GM12878 (cell line): Measurements from ENCODE around the gene WWOX. TPM values are rescaled to one million over a fixed set of nuclear protein-coding genes. Genes with fewer than 3 reads are reported as not detected.

Experiments
- ATAC-seq: fragments of 200-7000 bp; cut with Tn5 transposase; 3 replicates; pipeline ENCODE4 v1.9.1; 2020; ENCODE audit warnings: mild to moderate bottlenecking, moderate library complexity
- BruUV-seq: library from RNA; stranded (reverse); fragments of 400-500 nt; replicated peaks from 2 replicates; lab custom pipeline; 2021; lab: Mats Ljungman, UMichigan
- CTCF ChIA-PET: fragments of 300-600 bp; sonication (Branson Sonifier 250); formaldehyde crosslinking; extraction: SDS; loops from one replicate; lab custom pipeline; 2021; ENCODE audit warnings: inconsistent platforms; lab: Yijun Ruan, JAX
- POLR2A ChIA-PET: fragments of 350-600 bp; formaldehyde crosslinking; extraction: SDS; loops from one replicate; lab custom pipeline; 2021; ENCODE audit warnings: inconsistent platforms; lab: Charles Lee
- RAD21 ChIA-PET: fragments of 300-600 bp; sonication (Branson Sonifier 250); formaldehyde crosslinking; loops from one replicate; lab custom pipeline; 2023; ENCODE audit warnings: antibody characterized with exemption; ENCODE audit not compliant: unreplicated experiment; lab: Charles Lee
- SMC1A ChIA-PET: fragments of 300-600 bp; sonication (Branson Sonifier 250); formaldehyde crosslinking; loops from one replicate; lab custom pipeline; 2023; ENCODE audit not compliant: unreplicated experiment, uncharacterized antibody; lab: Charles Lee
- DNase-seq: peaks from one replicate; pipeline ENCODE4 v3.0.0-alpha.2; 2011; ENCODE audit warnings: low read depth, low spot score
- FAIRE-seq: peaks from 3 replicates; lab custom pipeline; 2011; peaks lifted over from hg19 to GRCh38; lab: Jason Lieb, UNC
- H2AFZ ChIP-seq: 2 replicates; pipeline ENCODE4 v1.6.0; 2011; ENCODE audit warnings: low read depth, low read length, control low read depth; ENCODE audit not compliant: control insufficient read depth
- H3K27ac ChIP-seq: 2 replicates; pipeline ENCODE4 v1.5.1; 2011; ENCODE audit warnings: control low read depth; ENCODE audit not compliant: control insufficient read depth, insufficient read depth
- H3K27me3 ChIP-seq, 2 experiments: replicated peaks in 1 of 2; 2 replicates each; pipeline versions ENCODE4 v1.6.0 to v1.6.1; 2011; ENCODE audit warnings: low read length in 1 of 2; ENCODE audit not compliant: control insufficient read depth in 2 of 2, insufficient read depth in 2 of 2
- H3K36me3 ChIP-seq, 2 experiments: 2 replicates each; pipeline ENCODE4 v1.5.1; 2011; ENCODE audit warnings: low read length in 1 of 2; ENCODE audit not compliant: control insufficient read depth in 2 of 2, insufficient read depth in 2 of 2
- H3K4me1 ChIP-seq: 2 replicates; pipeline ENCODE4 v1.6.1; 2011; ENCODE audit warnings: mild to moderate bottlenecking, low read length, moderate library complexity, mixed read lengths; ENCODE audit not compliant: control insufficient read depth, insufficient read depth
- H3K4me2 ChIP-seq: 2 replicates; pipeline ENCODE4 v1.6.0; 2011; ENCODE audit warnings: control low read depth; ENCODE audit not compliant: control insufficient read depth, insufficient read depth
- H3K4me3 ChIP-seq: fragments of 200-600 bp; sonication (generic); 2 replicates; pipeline ENCODE4 v1.5.1; 2016
- H3K79me2 ChIP-seq: 2 replicates; pipeline ENCODE4 v1.6.0; 2011; ENCODE audit warnings: low read length; ENCODE audit not compliant: control insufficient read depth, insufficient read depth
- H3K9ac ChIP-seq: 2 replicates; pipeline ENCODE4 v1.8.0; 2011; ENCODE audit warnings: low read length, control low read depth, mixed read lengths; ENCODE audit not compliant: control insufficient read depth, insufficient read depth
- H3K9me3 ChIP-seq: replicated peaks from 3 replicates; pipeline ENCODE4 v1.5.1; 2011; ENCODE audit warnings: mild to moderate bottlenecking, low read length; ENCODE audit not compliant: control insufficient read depth, insufficient read depth
- H4K20me1 ChIP-seq: 2 replicates; pipeline ENCODE4 v1.6.0; 2011; ENCODE audit not compliant: control insufficient read depth, insufficient read depth
- E2F8 ChIP-seq: fragments of 450-650 bp; IDR thresholded peaks from 2 replicates; pipeline ENCODE4 v1.6.1; 2018; ENCODE audit warnings: mild to moderate bottlenecking, low read depth, moderate library complexity; ENCODE audit not compliant: partially characterized antibody
- ETV6 ChIP-seq, 2 experiments: fragments of 450-650 bp in 1 of 2; IDR thresholded peaks in 1 of 2; conservative IDR thresholded peaks in 1 of 2; 2 replicates each; pipeline ENCODE4 v1.6.1; 2014; ENCODE audit warnings: antibody characterized with exemption in 1 of 2, borderline replicate concordance in 1 of 2, low read depth in 1 of 2, mild to moderate bottlenecking in 1 of 2, moderate library complexity in 1 of 2
- FOXM1 ChIP-seq: IDR thresholded peaks from 2 replicates; pipeline ENCODE4 v1.6.1; 2012; ENCODE audit warnings: low read depth, mild to moderate bottlenecking, inconsistent platforms, low read length, moderate library complexity
- IRF4 ChIP-seq: IDR thresholded peaks from 2 replicates; pipeline ENCODE4 v1.6.1; 2011; ENCODE audit warnings: low read depth, low read length
- IRF5 ChIP-seq: fragments of 450-650 bp; IDR thresholded peaks from 2 replicates; pipeline ENCODE4 v1.6.1; 2017; ENCODE audit warnings: borderline replicate concordance
- NFYA ChIP-seq: IDR thresholded peaks from 2 replicates; pipeline ENCODE4 v1.6.1; 2011; ENCODE audit warnings: low read depth, mild to moderate bottlenecking, low read length, improper control_type of control experiment, borderline replicate concordance
- PKNOX1 ChIP-seq: fragments of 450-650 bp; IDR thresholded peaks from 2 replicates; pipeline ENCODE4 v1.6.1; 2016; ENCODE audit warnings: mild to moderate bottlenecking
- POLR2A ChIP-seq: IDR thresholded peaks from 2 replicates; pipeline ENCODE4 v1.6.1; 2011; ENCODE audit warnings: low read depth, mild to moderate bottlenecking, low read length
- PRDM15 ChIP-seq: fragments of 450-650 bp; formaldehyde crosslinking; IDR thresholded peaks from 2 replicates; pipeline ENCODE4 v1.4.0; 2020; ENCODE audit warnings: mild to moderate bottlenecking, moderate library complexity
- SP1 ChIP-seq: IDR thresholded peaks from one replicate; pipeline ENCODE4 v1.6.1; 2011; ENCODE audit warnings: low read depth, low read length
- SREBF1 ChIP-seq: IDR thresholded peaks from 2 replicates; pipeline ENCODE4 v1.6.1; 2012; ENCODE audit warnings: mild to moderate bottlenecking, low read length
- TBL1XR1 ChIP-seq: IDR thresholded peaks from 2 replicates; pipeline ENCODE4 v1.6.1; 2012; ENCODE audit warnings: low read depth, low read length, improper control_type of control experiment
- ZBED1 ChIP-seq: IDR thresholded peaks from 2 replicates; pipeline ENCODE4 v1.6.1; 2016; ENCODE audit warnings: borderline replicate concordance
- WGBS: methylation state at CpG from one replicate; pipeline ENCODE4 v1.1.6; 2016; ENCODE audit warnings: low lambda C conversion rate; ENCODE audit not compliant: insufficient replicate concordance, insufficient coverage; ENCODE audit errors: missing lambda C conversion rate; 5-methylcytosine and 5-hydroxymethylcytosine counted together
- in situ Hi-C: fragments of 300-500 bp; cut with MboI; formaldehyde crosslinking; loops from 9 replicates; pipeline ENCODE4 v1.14.3; 2018; ENCODE audit warnings: mixed read lengths
- intact Hi-C: fragments of 100-400 bp; cut with micrococcal nuclease; formaldehyde crosslinking; loops from one replicate; pipeline ENCODE4 v1.14.2; 2022; ENCODE audit not compliant: unreplicated experiment
- polyA plus RNA-seq, 11 experiments: library from polyadenylated mRNA; depleted of rRNA in 4 of 11; unstranded in 6 of 11; stranded (reverse) in 5 of 11; fragments of >200 nt; fragmentation: Nextera tagmentation in 4 of 11; fragmentation: Illumina TruSeq in 1 of 11; extraction: Ambion mirVana in 4 of 11; extraction: Trizol in 1 of 11; gene quantifications; 1 replicate in 1 of 11; 2 replicates in 10 of 11; pipeline versions ENCODE4 v1.2.1 to v1.2.3, GENCODE V29; 2011 to 2016; ENCODE audit warnings: inconsistent platforms in 2 of 11, missing spikeins in 2 of 11, low read depth in 1 of 11
- total RNA-seq, 4 experiments: library from RNA; depleted of rRNA in 3 of 4; stranded (reverse); fragments of >200 nt in 3 of 4; fragmentation: Illumina TruSeq in 1 of 4; extraction: Trizol in 1 of 4; gene quantifications; 2 replicates each; pipeline versions ENCODE4 v1.2.1 to v1.2.3, GENCODE V29; 2013 to 2021

The WWOX gene
- total and polyA plus RNA-seq, 10 of the 15 experiments (the other 5 are each of a cell fraction or from before 2014, with no cell fraction given): 2.8 to 24.4 (median 17.8) TPM

GRCh38 chr16:78060295-78060694, 39.2 kb upstream of the WWOX start:
- H3K79me2 ChIP-seq: no peaks in the 10 kb centered on the region
- FAIRE-seq: no peak
- H3K9me3 ChIP-seq: no peaks in the 10 kb centered on the region
- no peak for TF ChIP-seq IRF5
- TF ChIP-seq E2F8: no peak
- no peak for TF ChIP-seq NFYA
- TF ChIP-seq TBL1XR1: no peak
- TF ChIP-seq PKNOX1: no peak
- no peak for TF ChIP-seq IRF4
- TF ChIP-seq PRDM15 (CRISPR knock-in tag): no peak
- no peak for TF ChIP-seq POLR2A
- no peak for TF ChIP-seq ZBED1
- no peak for TF ChIP-seq SP1
- TF ChIP-seq SREBF1: no peak
- TF ChIP-seq FOXM1: no peak
- TF ChIP-seq ETV6 (conservative IDR thresholded peaks at IDR 0.05 in 1 of 2, IDR thresholded peaks at IDR 0.05 in 1 of 2; ENCODE audit: borderline replicate concordance in 1 of 2, low read depth in 1 of 2): no peak
- TF ChIP-seq, all 136 proteins: peak for 0
- Histone ChIP-seq H4K20me1 (no peaks in the 10 kb centered on the region), H3K9ac (no peak overlapping the region), H3K27ac (no peak overlapping the region), H3K4me1 (no peaks in the 10 kb centered on the region), H3K36me3 (no peaks in the 10 kb centered on the region), H2AFZ (no peak overlapping the region), H3K4me3 (no peak overlapping the region), H3K4me2 (no peak overlapping the region), H3K27me3 (no peaks in the 10 kb centered on the region; a peak in 1 of 4 replicates)
- no peak for ATAC-seq
- intact Hi-C loops (no loop called here), in situ Hi-C loops (no loop called here)
- no TSS peak for BruUV-seq
- CTCF ChIA-PET: interaction anchor here (1.2 to 3.3 kb wide), 4 partner anchors 9 to 384 kb away, joined by 3 to 10 read pairs (median 4); partner anchors contain the start of gene WWOX
- WGBS: 31% methylated on average over 5 of the region's 5 CpGs
- no peak for DNase-seq
- POLR2A ChIA-PET: no interaction called here
- SMC1A ChIA-PET: no interaction called here
- RAD21 ChIA-PET: interaction anchor here (1.2 kb wide), 1 partner anchor 38 kb away, joined by 3 read pairs; no protein-coding TSS in a partner anchor
